NCI-H1694 treated with DMSO at 0.1 percent for 48 hours (cell line): Measurements from ENCODE around the gene MAML2.
"Not testable (repeated sequence)": the region's sequence is repeated elsewhere in the genome, so short reads cannot be mapped to it uniquely, and the experiment has no call there.

Experiments
- DNase-seq: peaks from one replicate; lab custom pipeline; 2025; lab: John Stamatoyannopoulos, UW

MAML2 gene

DNA sequence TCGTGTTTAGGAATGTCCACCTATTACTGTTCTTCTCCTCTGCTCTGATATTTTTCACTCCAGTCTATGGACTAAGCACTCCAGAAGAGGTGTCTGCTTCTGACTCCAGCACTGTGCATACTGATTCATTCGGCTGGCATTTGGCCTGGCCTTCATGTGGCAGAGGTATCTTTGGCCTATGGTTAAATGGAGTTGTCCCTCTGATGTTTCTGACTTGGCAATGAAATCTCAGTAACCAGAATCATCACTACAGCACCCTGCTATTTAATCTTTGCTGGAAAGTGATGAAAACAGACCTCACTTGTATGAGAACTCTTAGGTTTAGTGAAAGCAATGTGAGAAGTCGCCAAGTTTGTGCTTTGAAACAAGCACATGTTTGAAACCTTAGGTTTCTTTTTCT, 155.2 kb downstream of the MAML2 start:
- no peak for DNase-seq

DNA sequence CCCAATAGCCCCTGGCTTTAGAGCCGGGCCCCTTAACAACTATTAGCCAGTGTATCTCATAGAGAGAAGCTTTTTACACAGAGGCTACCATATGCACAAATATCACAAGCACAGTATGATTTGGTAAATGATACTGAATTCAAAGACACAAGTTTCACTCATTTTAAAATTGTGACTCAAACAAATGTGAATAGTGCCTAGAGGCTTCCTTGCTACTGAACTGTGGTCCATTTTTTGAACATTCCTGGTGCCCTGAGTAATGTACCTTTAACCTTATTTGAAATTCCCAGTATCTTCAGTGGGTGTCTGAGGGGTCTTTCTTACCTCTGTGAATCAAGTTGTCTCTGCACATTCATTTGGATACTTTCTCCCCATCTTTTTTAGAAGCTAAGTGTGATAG, 156.2 kb downstream of the MAML2 start:
- DNase-seq, result no peak

DNA sequence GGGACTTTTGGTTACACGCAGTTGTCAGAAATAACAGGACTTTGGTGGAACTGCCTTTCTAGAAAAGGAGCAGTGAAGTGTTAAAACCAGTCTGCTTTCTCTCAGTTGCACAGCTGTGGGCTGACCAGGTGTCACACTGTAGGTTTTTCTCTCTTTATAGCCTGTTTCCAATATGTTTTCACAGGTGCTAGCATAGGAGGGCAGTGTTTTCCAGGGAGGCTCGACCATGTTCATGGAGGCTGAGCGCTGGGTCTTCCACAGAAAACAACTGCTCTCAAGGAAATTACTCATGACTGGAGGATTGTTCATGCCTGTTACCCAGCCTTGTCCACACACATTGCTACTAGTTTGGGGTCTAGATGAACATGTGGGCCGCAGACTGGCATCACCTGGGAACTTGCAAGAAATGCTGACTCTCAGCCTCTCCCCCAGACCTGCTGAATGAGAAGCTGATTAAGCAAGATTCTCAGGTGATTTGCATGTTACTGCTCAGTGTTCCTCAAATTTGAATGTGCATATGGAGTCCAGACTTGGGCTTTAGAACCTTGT, 157.7 kb downstream of the MAML2 start:
- DNase-seq, result no peak

DNA sequence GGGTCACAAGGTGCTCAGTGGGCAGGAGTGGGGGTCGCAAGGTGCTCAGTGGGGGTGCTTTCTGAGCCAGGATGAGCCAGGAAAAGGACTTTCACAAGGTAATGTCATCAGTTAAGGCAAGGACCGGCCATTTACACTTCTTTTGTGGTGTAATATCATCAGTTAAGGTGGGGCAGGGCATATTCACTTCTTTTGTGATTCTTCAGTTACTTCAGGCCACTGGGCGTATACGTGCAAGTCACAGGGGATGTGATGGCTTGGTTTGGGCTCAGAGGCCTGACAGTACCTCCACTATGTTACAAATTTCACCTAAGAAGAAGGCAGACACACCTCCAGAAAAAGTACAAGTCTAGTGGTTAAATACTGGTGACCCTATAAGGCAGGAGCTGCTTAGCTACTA, 162.1 kb downstream of the MAML2 start:
- not testable (repeated sequence) for DNase-seq

DNA sequence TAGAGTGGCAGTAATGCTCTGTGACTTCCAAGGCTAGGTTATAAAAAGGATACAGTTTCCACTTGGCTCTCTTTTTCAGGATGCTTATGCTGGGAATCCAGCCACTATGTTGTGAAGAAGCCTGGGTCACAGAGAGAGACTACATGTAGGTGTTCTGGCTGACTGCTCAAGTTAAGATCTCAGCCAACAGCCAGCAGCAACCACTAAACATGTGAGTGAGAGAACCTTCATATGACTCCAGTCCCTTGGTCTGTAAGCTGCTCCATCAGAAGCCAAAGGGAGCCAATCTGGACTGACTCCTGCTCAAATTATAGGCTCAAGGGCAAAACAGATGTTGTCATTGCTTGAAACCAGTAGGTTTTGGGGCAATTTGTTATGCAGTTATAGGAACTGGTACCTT, 162.7 kb downstream of the MAML2 start:
- no peak for DNase-seq

DNA sequence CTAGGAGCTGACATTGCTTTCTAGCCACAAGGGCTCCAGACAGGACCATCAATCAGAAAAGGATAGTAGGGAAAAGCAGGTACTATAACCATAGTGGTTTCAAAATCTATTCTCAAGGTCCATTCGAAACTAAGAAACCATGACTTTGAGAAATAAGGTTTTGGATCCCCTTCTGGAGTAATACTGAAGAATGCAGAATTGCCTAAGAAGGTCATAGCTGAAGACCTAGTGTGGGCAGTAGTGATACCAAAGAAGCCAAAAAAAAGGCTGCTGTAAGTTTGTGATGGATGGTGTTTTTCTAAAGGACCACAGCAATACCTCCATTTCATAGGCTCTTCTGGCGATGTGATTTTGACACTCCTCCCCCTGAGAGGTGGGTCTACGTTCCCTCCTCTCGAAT, 163.1 kb downstream of the MAML2 start:
- DNase-seq, result no peak

DNA sequence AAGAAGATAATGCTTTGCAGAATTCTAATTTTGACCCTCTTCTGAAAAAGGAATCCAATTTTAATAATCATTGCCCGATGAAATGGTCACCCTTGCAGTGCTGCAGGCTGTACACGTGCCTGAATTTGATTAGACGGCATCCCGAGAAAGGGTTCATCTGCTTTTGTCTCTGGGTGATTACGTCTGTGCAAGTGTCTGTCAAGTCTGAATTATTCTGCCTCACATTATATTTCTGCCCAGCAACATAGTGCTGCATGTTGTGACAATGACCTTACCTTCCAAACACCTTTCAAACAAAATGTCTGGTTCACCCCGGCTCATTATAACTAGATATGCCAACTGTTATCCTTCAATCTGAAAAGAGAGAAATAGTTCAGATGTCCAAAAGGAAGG, 164.1 kb downstream of the MAML2 start:
- no peak for DNase-seq

DNA sequence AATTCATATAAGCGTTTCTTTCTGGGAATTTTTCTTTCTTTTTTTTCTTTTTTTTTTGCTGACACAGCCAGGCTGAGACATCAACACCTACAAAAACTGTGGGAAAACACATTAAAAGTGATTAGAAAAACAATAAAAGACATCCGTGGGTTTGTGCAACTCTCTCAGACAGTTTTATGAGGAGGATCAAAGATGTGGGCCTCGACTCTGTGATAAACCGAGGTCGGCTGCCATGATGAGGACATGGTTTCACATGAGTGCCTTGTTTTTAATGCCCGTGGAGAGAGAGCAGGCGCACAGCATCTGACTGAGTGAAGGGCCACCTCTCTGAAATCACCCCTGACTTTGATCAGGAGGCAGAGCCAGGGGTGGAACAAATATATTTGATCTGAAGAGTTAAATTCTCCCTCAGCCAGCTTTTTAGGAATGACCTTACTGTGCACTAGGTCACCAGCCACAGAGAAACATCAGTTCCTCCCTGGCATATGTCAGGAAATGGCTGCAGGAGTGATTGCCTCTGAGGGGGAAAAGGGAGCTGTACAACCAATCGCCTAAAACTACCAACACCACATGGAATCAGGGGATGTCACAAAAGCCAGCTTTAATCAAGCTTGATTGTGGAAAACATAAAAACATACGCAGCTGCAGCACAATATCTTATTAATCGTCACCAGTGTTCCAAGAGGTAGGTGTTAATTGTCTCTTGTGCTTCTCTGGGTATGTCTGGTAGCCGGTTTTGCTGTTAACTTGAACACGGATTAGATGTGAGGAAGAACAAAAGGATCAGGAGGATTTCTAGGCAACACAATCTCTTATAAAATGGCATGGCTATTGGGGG, 164.7 kb downstream of the MAML2 start:
- no peak for DNase-seq

DNA sequence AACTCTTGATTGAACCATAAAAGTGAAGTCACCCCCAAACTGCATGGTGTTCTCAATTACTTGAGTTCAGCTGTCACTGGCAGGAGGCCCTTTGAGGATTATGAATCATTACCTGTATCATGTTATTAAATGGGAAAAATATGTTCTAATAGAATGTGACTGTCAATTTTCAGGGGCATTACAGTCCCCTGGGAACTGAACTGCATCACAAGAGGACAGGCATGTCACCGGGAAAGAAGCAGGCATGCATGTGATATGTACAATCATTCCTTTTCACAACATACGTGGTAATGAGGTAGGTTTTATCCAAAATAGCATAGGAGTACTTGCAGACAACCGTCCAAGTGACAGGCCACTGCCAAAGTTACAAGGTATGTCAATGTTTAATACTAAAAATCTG, 165.8 kb downstream of the MAML2 start:
- no peak for DNase-seq

DNA sequence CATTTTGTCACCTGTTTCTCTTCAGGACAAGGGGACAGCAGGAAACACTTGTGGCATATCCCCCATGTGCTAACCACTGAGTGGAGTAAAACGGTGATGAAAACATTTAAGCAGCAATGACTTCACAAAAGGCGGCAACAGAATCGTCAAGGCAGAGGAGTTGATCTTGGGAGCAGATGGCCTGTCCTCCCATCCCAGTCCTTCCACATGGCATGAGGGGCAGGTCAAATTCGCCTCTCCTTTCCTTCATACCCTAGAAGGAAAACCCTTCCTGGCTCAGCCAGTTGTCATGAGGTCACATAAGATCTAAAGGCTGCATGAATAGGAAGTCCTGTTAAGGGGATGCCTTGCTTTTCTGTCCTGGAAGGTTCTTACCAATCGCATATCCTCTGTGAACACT, 169.1 kb downstream of the MAML2 start:
- no peak for DNase-seq

DNA sequence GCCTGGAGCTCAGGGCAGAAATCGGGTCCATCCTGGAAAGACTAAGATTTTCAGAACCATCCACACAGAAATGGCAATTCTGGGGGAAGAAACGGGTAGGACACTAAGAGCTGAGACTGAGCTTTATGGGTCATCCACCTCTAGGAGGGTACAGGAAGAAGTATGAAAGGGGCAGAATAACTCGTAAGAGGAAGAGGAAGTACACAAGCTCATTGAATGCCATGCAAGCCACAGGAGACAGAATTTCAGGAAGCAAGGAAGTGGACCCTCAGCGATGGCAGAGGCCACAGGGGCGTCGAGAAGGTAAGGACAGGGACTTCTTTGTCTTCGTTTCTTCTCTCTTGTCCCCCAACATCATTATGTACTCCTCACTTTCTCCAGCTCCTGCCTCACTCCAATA, 169.6 kb downstream of the MAML2 start:
- no peak for DNase-seq

DNA sequence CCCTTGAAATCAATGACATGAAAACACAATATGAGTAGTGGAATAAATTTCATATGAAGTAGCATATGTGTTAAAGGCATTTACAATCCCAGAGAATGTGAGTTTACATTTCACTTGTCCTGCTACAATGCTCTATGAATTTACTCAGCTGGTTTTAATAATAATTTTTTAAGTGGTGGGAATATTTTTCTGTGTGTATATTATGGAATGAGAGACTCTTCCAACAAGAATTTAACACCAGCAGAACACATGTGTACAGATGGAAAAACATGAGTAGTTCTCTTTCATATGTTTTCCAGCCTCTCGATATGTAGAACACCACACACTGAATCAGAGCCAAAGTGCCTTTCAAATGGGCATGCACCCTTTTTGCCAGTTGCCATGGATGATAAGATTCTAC, 170.4 kb downstream of the MAML2 start:
- DNase-seq, result no peak

DNA sequence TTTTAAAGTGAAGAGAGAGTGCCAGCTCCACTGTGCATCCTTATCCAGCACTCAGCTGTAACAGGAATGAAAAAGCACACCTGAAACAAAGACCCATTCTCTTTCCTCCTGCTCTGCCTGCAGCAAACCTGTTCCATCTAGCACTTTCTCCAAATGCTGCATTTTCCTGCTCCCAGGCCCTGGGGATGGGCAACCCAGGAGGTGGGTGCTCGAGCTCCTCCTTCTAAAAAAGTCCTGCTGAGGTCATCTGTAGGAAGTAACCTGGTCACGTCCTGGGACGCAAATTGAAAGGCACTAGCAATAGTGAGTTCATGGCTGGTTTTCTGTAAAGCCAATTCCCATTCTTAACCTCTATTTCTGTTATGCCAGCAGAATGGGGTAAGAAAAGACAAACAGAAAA, 173.7 kb downstream of the MAML2 start:
- no peak for DNase-seq

DNA sequence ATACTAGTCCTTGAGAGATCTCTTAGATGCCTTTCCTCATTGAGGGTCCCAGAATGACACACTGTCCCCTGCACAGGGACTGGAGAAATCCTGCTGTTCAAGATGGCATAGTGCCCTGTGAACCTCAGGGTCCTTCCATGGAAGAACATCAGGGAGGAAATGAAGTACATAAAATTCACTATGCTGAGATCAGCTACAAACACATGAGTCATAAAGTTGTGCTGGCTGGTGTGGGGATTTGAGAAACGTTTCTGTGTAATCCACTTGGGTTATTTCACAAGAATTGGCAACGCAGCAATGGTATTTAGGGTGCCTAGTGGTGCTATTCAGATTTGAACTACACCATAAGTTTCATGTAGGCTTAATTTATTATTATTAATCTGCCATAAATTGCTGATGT, 174.4 kb downstream of the MAML2 start:
- no peak for DNase-seq

DNA sequence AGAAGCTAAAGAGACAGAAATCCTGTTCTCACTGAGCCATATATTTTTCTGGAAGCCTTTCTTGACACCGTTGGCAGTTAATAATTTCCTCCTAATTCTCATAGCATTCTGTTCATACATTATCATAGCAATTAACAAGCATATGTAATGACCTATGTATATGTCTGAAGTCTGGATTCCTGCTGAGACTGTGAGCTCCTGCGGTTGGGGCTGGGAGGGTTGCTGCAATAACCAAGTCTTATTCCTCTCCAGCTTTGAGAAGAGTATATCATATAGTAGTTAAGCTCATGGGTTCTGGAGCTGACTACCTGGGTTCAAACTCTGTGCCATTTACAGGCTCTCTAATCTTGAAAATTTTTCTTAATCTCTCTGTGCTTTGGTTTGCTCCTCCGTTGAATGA, 175.2 kb downstream of the MAML2 start:
- DNase-seq, result no peak

DNA sequence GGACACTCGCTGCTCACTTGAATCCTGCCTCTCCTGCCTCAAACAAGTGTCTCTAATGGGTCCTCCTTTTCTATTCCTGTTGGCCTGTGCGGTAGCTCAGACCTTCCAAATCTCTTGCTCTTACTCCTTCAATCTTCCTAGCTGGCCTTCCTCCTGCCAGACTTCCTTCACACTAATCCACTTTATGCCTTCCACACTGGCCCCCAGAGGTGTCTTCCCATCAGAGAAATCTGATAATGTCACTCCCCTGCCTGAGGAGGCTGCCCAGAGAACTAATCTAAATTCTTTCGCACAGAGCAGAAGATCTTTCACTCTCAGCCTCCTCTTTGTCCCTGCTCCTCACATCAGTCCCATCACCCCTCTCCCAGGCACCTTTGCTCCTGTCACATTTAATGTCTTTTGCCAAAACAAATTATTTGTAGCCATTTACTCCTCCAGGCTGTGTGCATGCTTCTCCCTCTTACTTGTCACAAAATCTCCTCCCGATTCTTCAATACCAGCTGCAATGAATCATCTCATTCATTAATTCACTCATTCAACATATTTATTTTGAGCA, 175.7 kb downstream of the MAML2 start:
- DNase-seq, result no peak

DNA sequence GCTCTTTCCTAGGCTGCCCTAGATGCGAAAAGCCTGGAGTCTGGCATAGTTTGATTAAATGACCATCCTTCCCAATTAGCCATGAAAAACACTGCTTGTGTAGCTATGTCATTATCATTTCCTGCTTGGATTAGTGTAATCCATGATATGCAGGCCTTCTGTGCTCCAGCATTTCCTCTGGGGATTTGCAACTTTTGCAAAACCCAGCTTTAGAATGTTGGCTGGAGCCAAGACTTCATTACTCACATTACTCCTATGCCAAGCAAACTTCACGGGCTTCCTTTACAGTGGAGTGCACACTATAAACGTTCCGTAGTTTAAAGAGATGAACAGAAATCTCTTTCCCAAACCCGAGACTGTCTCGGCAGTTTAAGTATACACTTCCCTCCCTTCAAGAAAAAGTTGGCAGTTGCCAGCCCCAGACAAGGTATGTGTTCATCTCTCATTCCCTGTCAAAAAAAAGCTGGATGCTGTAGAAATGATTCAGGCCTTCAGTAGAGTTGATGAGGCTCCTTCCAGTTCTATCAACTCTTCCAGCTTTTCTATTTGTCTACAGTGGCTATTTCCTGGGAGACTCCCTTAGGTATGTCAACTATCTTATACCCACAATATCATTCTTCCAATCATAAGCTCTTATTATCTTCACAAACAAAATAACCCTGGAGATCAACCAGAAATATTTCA, 180.0 kb downstream of the MAML2 start:
- DNase-seq, result no peak

DNA sequence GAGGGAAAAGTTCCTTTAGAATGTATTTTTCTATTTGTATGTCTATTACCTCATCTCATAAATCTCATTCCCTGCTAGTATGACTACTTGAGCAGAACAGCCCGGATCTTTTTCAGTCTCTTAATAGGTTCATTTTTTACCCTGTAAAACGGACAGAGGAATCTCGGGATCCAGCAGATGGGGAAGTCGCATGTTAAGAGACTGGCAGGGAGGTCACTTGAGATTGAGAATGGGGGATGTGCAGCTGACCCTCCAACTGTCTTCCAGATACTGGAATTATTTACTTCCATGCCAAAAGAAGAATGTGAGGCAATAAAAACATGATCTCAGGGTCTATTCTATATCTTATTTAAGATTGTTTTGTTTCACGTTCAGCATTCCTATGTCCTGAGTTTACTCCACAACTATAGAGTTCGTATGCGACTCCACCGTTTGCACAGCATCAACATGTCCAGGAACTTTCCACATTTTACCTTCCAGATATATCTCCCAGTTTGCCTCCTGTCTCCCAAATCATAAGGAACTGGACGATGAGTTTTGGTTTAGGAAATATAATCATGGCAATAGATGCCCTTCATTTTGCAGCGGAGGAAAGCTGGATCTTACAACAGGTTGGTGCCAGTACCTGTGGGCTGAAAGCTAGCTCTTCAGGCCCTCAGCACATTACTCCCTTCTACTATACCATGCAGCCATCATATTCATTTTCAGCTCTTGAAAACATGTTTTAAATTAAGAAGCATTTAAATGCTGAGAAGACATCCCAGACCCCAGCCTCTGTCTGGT, 181.5 kb downstream of the MAML2 start:
- DNase-seq, result no peak

DNA sequence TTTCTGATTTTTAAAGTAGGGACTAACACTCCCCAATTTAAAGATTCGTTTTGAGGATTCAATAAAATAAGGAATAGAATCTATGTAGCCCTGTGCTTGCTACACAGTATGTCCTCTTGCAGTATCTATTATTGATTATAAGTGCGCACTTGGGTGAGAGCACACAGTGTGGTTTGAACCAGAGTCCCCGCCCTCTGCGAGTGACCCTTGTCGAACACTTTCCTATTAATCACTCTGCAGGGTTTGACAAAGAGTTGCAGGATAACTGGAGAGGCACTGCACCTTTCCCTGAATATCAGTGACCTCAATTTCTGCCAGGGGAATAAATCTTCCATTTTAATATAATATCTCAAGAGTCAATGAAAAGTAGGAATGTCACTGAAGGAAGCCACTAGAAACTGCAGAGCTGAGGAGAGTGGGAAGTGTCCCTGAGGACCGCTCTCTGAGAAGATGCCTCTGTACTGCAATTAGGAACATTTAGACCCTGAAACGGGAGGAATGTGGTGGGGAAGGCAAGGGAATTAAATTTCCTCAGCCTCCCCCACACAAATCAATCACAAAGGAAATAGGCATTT, 182.2 kb downstream of the MAML2 start:
- DNase-seq, result no peak

DNA sequence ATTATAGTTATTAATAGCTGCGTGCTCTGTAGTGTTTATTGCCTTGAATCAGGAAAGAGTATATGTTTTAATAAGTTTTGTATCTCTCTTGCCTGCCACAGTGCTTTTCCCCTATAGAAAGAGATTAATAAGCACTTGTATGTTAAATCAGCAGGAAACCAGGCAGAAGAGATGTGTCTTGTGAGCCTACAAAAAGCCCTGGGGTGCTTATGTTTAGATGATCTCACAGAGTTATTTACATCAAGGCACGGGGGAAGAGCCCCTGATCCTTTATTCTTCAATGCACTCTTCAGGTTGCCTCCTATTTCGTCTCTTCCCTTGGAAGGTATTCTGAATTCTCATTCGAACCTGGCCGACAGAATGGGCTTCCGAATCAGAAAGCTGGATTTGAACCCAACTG, 183.0 kb downstream of the MAML2 start:
- DNase-seq, result no peak

DNA sequence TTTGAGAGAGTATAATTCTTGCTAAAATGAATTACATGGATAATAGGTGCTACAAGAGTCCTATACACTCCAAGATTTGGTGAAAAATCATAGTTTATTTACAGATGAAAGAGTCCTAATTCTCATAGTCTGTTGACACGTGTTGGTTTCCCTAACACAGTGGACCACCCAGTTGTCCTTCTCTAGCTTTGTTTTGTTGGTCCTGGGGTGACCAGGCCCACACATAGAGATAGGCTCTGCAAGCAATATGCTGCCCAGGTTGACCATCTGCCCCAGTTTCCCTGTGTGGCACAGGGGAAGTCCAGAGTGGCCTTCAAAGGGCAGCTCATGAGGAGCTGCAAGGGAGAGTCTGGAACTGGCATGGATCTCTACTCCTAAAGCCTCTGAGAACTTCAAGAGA, 184.9 kb downstream of the MAML2 start:
- DNase-seq, result no peak

DNA sequence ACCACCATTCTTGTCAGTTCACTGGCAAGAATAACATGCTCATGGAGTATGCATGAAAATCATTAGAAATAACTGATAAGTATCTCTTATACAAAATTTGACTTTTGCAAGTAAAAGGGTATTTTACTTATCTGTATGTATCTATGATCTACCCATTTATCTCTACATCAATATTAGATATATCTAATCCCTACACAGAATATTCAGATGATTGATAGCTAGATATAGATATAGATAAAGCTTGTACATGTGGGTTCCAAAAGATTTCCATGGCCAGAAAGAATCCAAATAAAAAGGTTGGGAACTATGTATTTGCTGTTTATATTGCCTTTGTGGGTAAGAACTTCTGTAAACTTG, 185.5 kb downstream of the MAML2 start:
- no peak for DNase-seq
